ENCODE data around the gene CAMTA1.

DNA sequence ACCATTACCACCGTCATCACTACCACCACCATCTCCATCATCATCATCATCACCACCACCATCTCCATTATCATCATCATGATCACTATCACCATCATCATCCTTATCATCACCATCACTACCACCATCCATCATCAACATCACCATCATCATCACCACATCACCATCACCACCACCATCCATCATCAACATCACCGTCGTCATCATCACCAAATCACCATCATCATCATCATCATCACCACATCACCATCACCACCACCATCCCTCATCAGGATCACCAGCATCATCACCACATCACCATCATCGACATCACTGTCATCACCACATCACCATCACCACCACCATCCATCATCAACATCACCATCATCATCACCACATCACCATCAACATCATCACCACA is 782.8 kb downstream of the CAMTA1 start:
- TF ChIP-seq POLR2A (IDR thresholded peaks at IDR 0.05; ENCODE audit: borderline replicate concordance, extremely low read depth, insufficient read depth, insufficient read length), result no peak
- TF ChIP-seq, protein P1, sequence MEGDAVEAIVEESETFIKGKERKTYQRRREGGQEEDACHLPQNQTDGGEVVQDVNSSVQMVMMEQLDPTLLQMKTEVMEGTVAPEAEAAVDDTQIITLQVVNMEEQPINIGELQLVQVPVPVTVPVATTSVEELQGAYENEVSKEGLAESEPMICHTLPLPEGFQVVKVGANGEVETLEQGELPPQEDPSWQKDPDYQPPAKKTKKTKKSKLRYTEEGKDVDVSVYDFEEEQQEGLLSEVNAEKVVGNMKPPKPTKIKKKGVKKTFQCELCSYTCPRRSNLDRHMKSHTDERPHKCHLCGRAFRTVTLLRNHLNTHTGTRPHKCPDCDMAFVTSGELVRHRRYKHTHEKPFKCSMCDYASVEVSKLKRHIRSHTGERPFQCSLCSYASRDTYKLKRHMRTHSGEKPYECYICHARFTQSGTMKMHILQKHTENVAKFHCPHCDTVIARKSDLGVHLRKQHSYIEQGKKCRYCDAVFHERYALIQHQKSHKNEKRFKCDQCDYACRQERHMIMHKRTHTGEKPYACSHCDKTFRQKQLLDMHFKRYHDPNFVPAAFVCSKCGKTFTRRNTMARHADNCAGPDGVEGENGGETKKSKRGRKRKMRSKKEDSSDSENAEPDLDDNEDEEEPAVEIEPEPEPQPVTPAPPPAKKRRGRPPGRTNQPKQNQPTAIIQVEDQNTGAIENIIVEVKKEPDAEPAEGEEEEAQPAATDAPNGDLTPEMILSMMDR (IDR thresholded peaks at IDR 0.05 in 2 of 3, conservative IDR thresholded peaks at IDR 0.05 in 1 of 3; ENCODE audit: borderline replicate concordance in 1 of 3, insufficient read depth in 1 of 3, low read depth in 2 of 3, low read length in 2 of 3), result no peak
- TF ChIP-seq EZH2 (IDR thresholded peaks at IDR 0.05), result no peak
- no peak for TF ChIP-seq POLR2AphosphoS5 (IDR thresholded peaks at IDR 0.05; ENCODE audit: low read depth, low read length)
- TF ChIP-seq, protein P2, sequence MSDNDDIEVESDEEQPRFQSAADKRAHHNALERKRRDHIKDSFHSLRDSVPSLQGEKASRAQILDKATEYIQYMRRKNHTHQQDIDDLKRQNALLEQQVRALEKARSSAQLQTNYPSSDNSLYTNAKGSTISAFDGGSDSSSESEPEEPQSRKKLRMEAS (IDR thresholded peaks at IDR 0.05), result no peak
- TF ChIP-seq SP1 (IDR thresholded peaks at IDR 0.05; ENCODE audit: low read depth), result no peak
- no peak for TF ChIP-seq SIN3A (IDR thresholded peaks at IDR 0.05; ENCODE audit: low read depth)
- no peak for TF ChIP-seq SRF (IDR thresholded peaks at IDR 0.05; ENCODE audit: low read depth)
- TF ChIP-seq, protein P3, sequence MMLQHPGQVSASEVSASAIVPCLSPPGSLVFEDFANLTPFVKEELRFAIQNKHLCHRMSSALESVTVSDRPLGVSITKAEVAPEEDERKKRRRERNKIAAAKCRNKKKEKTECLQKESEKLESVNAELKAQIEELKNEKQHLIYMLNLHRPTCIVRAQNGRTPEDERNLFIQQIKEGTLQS (IDR thresholded peaks at IDR 0.05), result no peak
- no peak for TF ChIP-seq ZNF274 (IDR thresholded peaks at IDR 0.05; ENCODE audit: low read depth, low read length)
- TF ChIP-seq, protein P4, sequence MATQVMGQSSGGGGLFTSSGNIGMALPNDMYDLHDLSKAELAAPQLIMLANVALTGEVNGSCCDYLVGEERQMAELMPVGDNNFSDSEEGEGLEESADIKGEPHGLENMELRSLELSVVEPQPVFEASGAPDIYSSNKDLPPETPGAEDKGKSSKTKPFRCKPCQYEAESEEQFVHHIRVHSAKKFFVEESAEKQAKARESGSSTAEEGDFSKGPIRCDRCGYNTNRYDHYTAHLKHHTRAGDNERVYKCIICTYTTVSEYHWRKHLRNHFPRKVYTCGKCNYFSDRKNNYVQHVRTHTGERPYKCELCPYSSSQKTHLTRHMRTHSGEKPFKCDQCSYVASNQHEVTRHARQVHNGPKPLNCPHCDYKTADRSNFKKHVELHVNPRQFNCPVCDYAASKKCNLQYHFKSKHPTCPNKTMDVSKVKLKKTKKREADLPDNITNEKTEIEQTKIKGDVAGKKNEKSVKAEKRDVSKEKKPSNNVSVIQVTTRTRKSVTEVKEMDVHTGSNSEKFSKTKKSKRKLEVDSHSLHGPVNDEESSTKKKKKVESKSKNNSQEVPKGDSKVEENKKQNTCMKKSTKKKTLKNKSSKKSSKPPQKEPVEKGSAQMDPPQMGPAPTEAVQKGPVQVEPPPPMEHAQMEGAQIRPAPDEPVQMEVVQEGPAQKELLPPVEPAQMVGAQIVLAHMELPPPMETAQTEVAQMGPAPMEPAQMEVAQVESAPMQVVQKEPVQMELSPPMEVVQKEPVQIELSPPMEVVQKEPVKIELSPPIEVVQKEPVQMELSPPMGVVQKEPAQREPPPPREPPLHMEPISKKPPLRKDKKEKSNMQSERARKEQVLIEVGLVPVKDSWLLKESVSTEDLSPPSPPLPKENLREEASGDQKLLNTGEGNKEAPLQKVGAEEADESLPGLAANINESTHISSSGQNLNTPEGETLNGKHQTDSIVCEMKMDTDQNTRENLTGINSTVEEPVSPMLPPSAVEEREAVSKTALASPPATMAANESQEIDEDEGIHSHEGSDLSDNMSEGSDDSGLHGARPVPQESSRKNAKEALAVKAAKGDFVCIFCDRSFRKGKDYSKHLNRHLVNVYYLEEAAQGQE (IDR thresholded peaks at IDR 0.05; ENCODE audit: low read depth), result no peak

Measured in HCT116 (cell line).